ENCODE data around the gene RTN4RL1.
"Not testable (repeated sequence)": the region's sequence is repeated elsewhere in the genome, so short reads cannot be mapped to it uniquely, and the experiment has no call there.

The RTN4RL1 gene

GRCh38 chr17:2028737-2029136, 3.6 kb upstream of the RTN4RL1 start:
- in situ Hi-C loops (cut with MboI; ENCODE audit: low sequenced_read_pairs): no loop called here

- in situ Hi-C loops (cut with MboI; ENCODE audit: low sequenced_read_pairs): no loop called here
Observed at GRCh38 chr17:2028234-2028614, 3.1 kb upstream of the RTN4RL1 start.

GRCh38 chr17:2027528-2028233, 2.5 kb upstream of the RTN4RL1 start:
- in situ Hi-C loops (cut with MboI; ENCODE audit: low sequenced_read_pairs): no loop called here

GRCh38 chr17:2025622-2026309, 632 bp upstream of the RTN4RL1 start:
- in situ Hi-C loops (cut with MboI; ENCODE audit: low sequenced_read_pairs): no loop called here

GRCh38 chr17:2024572-2025219, 438 bp downstream of the RTN4RL1 start:
- in situ Hi-C loops (cut with MboI; ENCODE audit: low sequenced_read_pairs): no loop called here

GRCh38 chr17:2023692-2024571, 1.2 kb downstream of the RTN4RL1 start:
- in situ Hi-C loops (cut with MboI; ENCODE audit: low sequenced_read_pairs): no loop called here

- in situ Hi-C loops (cut with MboI; ENCODE audit: low sequenced_read_pairs): no loop called here
Observed at GRCh38 chr17:2023256-2023655, 1.9 kb downstream of the RTN4RL1 start.

- in situ Hi-C loops (cut with MboI; ENCODE audit: low sequenced_read_pairs): no loop called here
Observed at GRCh38 chr17:2022647-2023240, 2.4 kb downstream of the RTN4RL1 start.

- in situ Hi-C loops (cut with MboI; ENCODE audit: low sequenced_read_pairs): no loop called here
Observed at GRCh38 chr17:2020721-2021120, 4.4 kb downstream of the RTN4RL1 start.

GRCh38 chr17:2019723-2020122, 5.4 kb downstream of the RTN4RL1 start:
- in situ Hi-C loops (cut with MboI; ENCODE audit: low sequenced_read_pairs): no loop called here

GRCh38 chr17:2018716-2019510, 6.2 kb downstream of the RTN4RL1 start:
- in situ Hi-C loops (cut with MboI; ENCODE audit: low sequenced_read_pairs): no loop called here

GRCh38 chr17:2017274-2017941, 7.7 kb downstream of the RTN4RL1 start:
- in situ Hi-C loops (cut with MboI; ENCODE audit: low sequenced_read_pairs): no loop called here

- in situ Hi-C loops (cut with MboI; ENCODE audit: low sequenced_read_pairs): no loop called here
Observed at GRCh38 chr17:2016494-2016893, 8.6 kb downstream of the RTN4RL1 start.

GRCh38 chr17:2015314-2015713, 9.8 kb downstream of the RTN4RL1 start:
- in situ Hi-C loops (cut with MboI; ENCODE audit: low sequenced_read_pairs): no loop called here

GRCh38 chr17:2013994-2014317, 11.2 kb downstream of the RTN4RL1 start:
- in situ Hi-C loops (cut with MboI; ENCODE audit: low sequenced_read_pairs): no loop called here

GRCh38 chr17:2013220-2013993, 11.7 kb downstream of the RTN4RL1 start:
- in situ Hi-C loops (cut with MboI; ENCODE audit: low sequenced_read_pairs): not testable (repeated sequence)

- in situ Hi-C loops (cut with MboI; ENCODE audit: low sequenced_read_pairs): no loop called here
Observed at GRCh38 chr17:2012499-2012898, 12.6 kb downstream of the RTN4RL1 start.

GRCh38 chr17:2011411-2012371, 13.4 kb downstream of the RTN4RL1 start:
- in situ Hi-C loops (cut with MboI; ENCODE audit: low sequenced_read_pairs): no loop called here
